H9 (cell line): ENCODE measurements around the gene TTC29. TPM values are rescaled to one million over a fixed set of nuclear protein-coding genes. Genes with fewer than 3 reads are reported as not detected.

Experiments
- DNase-seq: peaks from one replicate; pipeline ENCODE4 v3.0.0-alpha.2; 2017
- H2AFZ ChIP-seq: one replicate; pipeline ENCODE4 v1.6.1; 2013; ENCODE audit warnings: mild to moderate bottlenecking, low read length, control low read depth, moderate library complexity
- H2AK5ac ChIP-seq: 2 replicates; pipeline ENCODE4 v1.6.1; 2013; ENCODE audit warnings: low read length, control low read depth, mixed read lengths; ENCODE audit not compliant: insufficient read length
- H2BK120ac ChIP-seq: one replicate; pipeline ENCODE4 v1.6.1; 2013; ENCODE audit warnings: low read depth, mild to moderate bottlenecking, low read length, control low read depth, inconsistent platforms; ENCODE audit not compliant: poor library complexity, severe bottlenecking
- H2BK12ac ChIP-seq: 2 replicates; pipeline ENCODE4 v1.6.1; 2013; ENCODE audit warnings: low read length, control low read depth, mixed read lengths, low read depth; ENCODE audit not compliant: insufficient read length
- H2BK15ac ChIP-seq: 2 replicates; pipeline ENCODE4 v1.6.1; 2013; ENCODE audit warnings: low read depth, low read length, control low read depth
- H2BK20ac ChIP-seq: one replicate; pipeline ENCODE4 v1.6.1; 2013; ENCODE audit warnings: low read depth, mild to moderate bottlenecking, low read length, control low read depth, inconsistent platforms; ENCODE audit not compliant: poor library complexity, severe bottlenecking
- H2BK5ac ChIP-seq: 2 replicates; pipeline ENCODE4 v1.6.1; 2013; ENCODE audit warnings: low read length, control low read depth, mixed read lengths; ENCODE audit not compliant: insufficient read length
- H3K14ac ChIP-seq: 2 replicates; pipeline ENCODE4 v1.6.1; 2013; ENCODE audit warnings: low read length, control low read depth; ENCODE audit not compliant: insufficient read depth
- H3K18ac ChIP-seq: 2 replicates; pipeline ENCODE4 v1.6.1; 2013; ENCODE audit warnings: low read depth, mild to moderate bottlenecking, mixed read lengths, low read length, control low read depth; ENCODE audit not compliant: insufficient read length
- H3K23ac ChIP-seq: 2 replicates; pipeline ENCODE4 v1.6.1; 2013; ENCODE audit warnings: low read length, control low read depth, mixed read lengths, low read depth; ENCODE audit not compliant: insufficient read length
- H3K23me2 ChIP-seq: 2 replicates; pipeline ENCODE4 v1.6.1; 2013; ENCODE audit warnings: low read depth, mild to moderate bottlenecking, mixed read lengths, low read length, control low read depth; ENCODE audit not compliant: insufficient read length, poor library complexity, severe bottlenecking
- H3K27ac ChIP-seq: 2 replicates; pipeline ENCODE4 v1.5.1; 2013; ENCODE audit warnings: low read length, control low read depth, mixed read lengths, low read depth; ENCODE audit not compliant: insufficient read length
- H3K27me3 ChIP-seq: 2 replicates; pipeline ENCODE4 v1.6.1; 2013; ENCODE audit warnings: low read length, control low read depth, inconsistent platforms; ENCODE audit not compliant: insufficient read depth
- H3K4ac ChIP-seq: 2 replicates; pipeline ENCODE4 v1.6.1; 2013; ENCODE audit warnings: low read depth, mild to moderate bottlenecking, control low read depth, inconsistent platforms, low read length, moderate library complexity
- H3K4me1 ChIP-seq: 2 replicates; pipeline ENCODE4 v1.6.1; 2013; ENCODE audit warnings: low read length, control low read depth, inconsistent platforms; ENCODE audit not compliant: insufficient read depth
- H3K4me2 ChIP-seq: 2 replicates; pipeline ENCODE4 v1.6.1; 2013; ENCODE audit warnings: low read length, control low read depth, mixed read lengths; ENCODE audit not compliant: insufficient read length, insufficient read depth
- H3K56ac ChIP-seq: 2 replicates; pipeline ENCODE4 v1.6.1; 2013; ENCODE audit warnings: low read depth, mild to moderate bottlenecking, mixed read lengths, low read length, control low read depth; ENCODE audit not compliant: insufficient read length
- H3K79me1 ChIP-seq: 2 replicates; pipeline ENCODE4 v1.6.1; 2013; ENCODE audit warnings: low read depth, mild to moderate bottlenecking, moderate library complexity, low read length, control low read depth, inconsistent platforms; ENCODE audit not compliant: insufficient read depth, poor library complexity, severe bottlenecking
- H3K79me2 ChIP-seq: 2 replicates; pipeline ENCODE4 v1.6.1; 2013; ENCODE audit warnings: low read length, control low read depth, inconsistent platforms; ENCODE audit not compliant: insufficient read depth
- H3K9ac ChIP-seq: 2 replicates; pipeline ENCODE4 v1.6.1; 2013; ENCODE audit warnings: low read length, control low read depth, mixed read lengths; ENCODE audit not compliant: insufficient read length; ENCODE audit errors: extremely low read depth
- H3K9me3 ChIP-seq: one replicate; pipeline ENCODE4 v1.6.1; 2013; ENCODE audit warnings: low read depth, low read length, inconsistent platforms; ENCODE audit not compliant: control insufficient read depth
- H3T11ph ChIP-seq: one replicate; pipeline ENCODE4 v1.6.1; 2013; ENCODE audit warnings: mild to moderate bottlenecking, low read length, control low read depth, inconsistent platforms
- H4K20me1 ChIP-seq: one replicate; pipeline ENCODE4 v1.6.1; 2013; ENCODE audit not compliant: control insufficient read depth, insufficient read length, insufficient read depth
- H4K5ac ChIP-seq: 2 replicates; pipeline ENCODE4 v1.6.1; 2013; ENCODE audit warnings: low read depth, mild to moderate bottlenecking, mixed read lengths, low read length, control low read depth; ENCODE audit not compliant: insufficient read length
- H4K8ac ChIP-seq: replicated peaks from 2 replicates; pipeline ENCODE4 v1.6.1; 2013; ENCODE audit warnings: low read length, control low read depth, mixed read lengths, low read depth; ENCODE audit not compliant: insufficient read length
- H4K91ac ChIP-seq: 2 replicates; pipeline ENCODE4 v1.6.1; 2013; ENCODE audit warnings: low read depth, mild to moderate bottlenecking, moderate library complexity, mixed read lengths, low read length, control low read depth; ENCODE audit not compliant: insufficient read length
- H3K27ac Mint-ChIP-seq, 3 experiments: 2 replicates in 2 of 3; 3 replicates in 1 of 3; pipeline ENCODE4 v1.8.0; 2020 to 2021; ENCODE audit warnings: mixed read lengths in 3 of 3, mild to moderate bottlenecking in 1 of 3, moderate library complexity in 1 of 3
- H3K27me3 Mint-ChIP-seq: 2 replicates; pipeline ENCODE4 v1.8.0; 2021; ENCODE audit warnings: low read depth, mild to moderate bottlenecking, moderate library complexity, mixed read lengths
- H3K36me3 Mint-ChIP-seq, 3 experiments: 2 replicates in 2 of 3; 3 replicates in 1 of 3; pipeline ENCODE4 v1.8.0; 2020 to 2021; ENCODE audit warnings: low read depth in 3 of 3, mixed read lengths in 3 of 3; ENCODE audit not compliant: insufficient read depth in 1 of 3
- H3K4me1 Mint-ChIP-seq, 2 experiments: 2 replicates each; pipeline ENCODE4 v1.8.0; 2020; ENCODE audit warnings: mixed read lengths in 2 of 2
- H3K4me3 Mint-ChIP-seq, 2 experiments: 2 replicates in 1 of 2; 3 replicates in 1 of 2; pipeline ENCODE4 v1.8.0; 2020 to 2021; ENCODE audit warnings: mild to moderate bottlenecking in 2 of 2, mixed read lengths in 2 of 2, moderate library complexity in 1 of 2
- H3K9me3 Mint-ChIP-seq, 2 experiments: 2 replicates in 1 of 2; 3 replicates in 1 of 2; pipeline ENCODE4 v1.8.0; 2020; ENCODE audit warnings: mild to moderate bottlenecking in 2 of 2, mixed read lengths in 2 of 2, moderate library complexity in 1 of 2
- WGBS: extraction: QIAGEN DNeasy Blood & Tissue Kit; methylation state at CpG from one replicate; pipeline ENCODE4 v1.1.7; 2013; ENCODE audit warnings: missing lambda C conversion rate, low lambda C conversion rate, mixed read lengths; ENCODE audit not compliant: insufficient read length; ENCODE audit errors: extremely low coverage; 5-methylcytosine and 5-hydroxymethylcytosine counted together
- total RNA-seq: library from RNA; stranded (reverse); gene quantifications from 2 replicates; pipeline ENCODE4 v1.2.1, GENCODE V29; 2021
- TF ChIP-seq, protein P1 (sequence below): fragments of 200-600 bp; sonication (generic); conservative IDR thresholded peaks from 3 replicates; pipeline ENCODE4 v1.8.0; 2021; ENCODE audit warnings: antibody characterized with exemption, mild to moderate bottlenecking

The TTC29 gene
- total RNA-seq, 1 experiment from 2014 or later: not detected

DNA sequence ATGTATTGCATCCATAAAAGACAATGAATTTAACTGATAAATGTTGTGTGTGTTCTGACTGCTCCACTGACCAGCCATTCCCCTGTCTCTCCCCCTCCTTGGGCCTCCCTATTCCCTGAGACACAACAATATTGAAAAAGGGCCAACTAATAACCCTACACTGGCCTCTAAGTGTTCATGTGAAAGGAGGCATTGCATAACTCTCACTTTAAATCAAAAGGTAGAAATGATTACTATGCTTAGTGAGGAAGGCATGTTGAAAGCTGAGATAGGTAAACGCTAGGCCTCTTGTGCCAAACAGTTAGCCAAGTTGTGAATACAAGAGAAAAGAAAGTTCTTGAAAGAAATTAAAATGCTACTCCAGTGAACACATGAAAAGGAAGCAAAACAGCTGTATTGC lies 154.2 kb downstream of the TTC29 start:
- Histone ChIP-seq H4K8ac (no peak overlapping the region), H3K79me1 (no peaks in the 10 kb centered on the region), H3K4ac (no peak overlapping the region), H2BK15ac (no peak overlapping the region), H3K18ac (no peak overlapping the region), H3K23me2 (no peaks in the 10 kb centered on the region), H3K4me1 (no peaks in the 10 kb centered on the region), H3K9me3 (no peaks in the 10 kb centered on the region), H3K27me3 (no peaks in the 10 kb centered on the region), H2BK120ac (no peak overlapping the region), H3K9ac (no peak overlapping the region), H3K14ac (no peak overlapping the region), H3K56ac (no peak overlapping the region), H2AK5ac (no peak overlapping the region), H3K27ac (no peak overlapping the region), H2BK20ac (no peak overlapping the region), H4K5ac (no peak overlapping the region), H3K79me2 (no peaks in the 10 kb centered on the region), H4K91ac (no peak overlapping the region), H4K20me1 (no peaks in the 10 kb centered on the region), H2BK5ac (no peak overlapping the region), H3K23ac (no peak overlapping the region), H2BK12ac (no peak overlapping the region), H2AFZ (no peak overlapping the region), H3K4me2 (no peak overlapping the region), H3T11ph (no peak overlapping the region)
- TF ChIP-seq, protein P1, sequence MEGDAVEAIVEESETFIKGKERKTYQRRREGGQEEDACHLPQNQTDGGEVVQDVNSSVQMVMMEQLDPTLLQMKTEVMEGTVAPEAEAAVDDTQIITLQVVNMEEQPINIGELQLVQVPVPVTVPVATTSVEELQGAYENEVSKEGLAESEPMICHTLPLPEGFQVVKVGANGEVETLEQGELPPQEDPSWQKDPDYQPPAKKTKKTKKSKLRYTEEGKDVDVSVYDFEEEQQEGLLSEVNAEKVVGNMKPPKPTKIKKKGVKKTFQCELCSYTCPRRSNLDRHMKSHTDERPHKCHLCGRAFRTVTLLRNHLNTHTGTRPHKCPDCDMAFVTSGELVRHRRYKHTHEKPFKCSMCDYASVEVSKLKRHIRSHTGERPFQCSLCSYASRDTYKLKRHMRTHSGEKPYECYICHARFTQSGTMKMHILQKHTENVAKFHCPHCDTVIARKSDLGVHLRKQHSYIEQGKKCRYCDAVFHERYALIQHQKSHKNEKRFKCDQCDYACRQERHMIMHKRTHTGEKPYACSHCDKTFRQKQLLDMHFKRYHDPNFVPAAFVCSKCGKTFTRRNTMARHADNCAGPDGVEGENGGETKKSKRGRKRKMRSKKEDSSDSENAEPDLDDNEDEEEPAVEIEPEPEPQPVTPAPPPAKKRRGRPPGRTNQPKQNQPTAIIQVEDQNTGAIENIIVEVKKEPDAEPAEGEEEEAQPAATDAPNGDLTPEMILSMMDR: no peak
- no peaks in the 10 kb centered on the region for H3K9me3 Mint-ChIP-seq
- no peak for DNase-seq
- WGBS: no CpG with 5 or more reads among the region's 1 CpG
- H3K27ac Mint-ChIP-seq: no peak overlapping the region
- peaks cover 0 to 7% of the 10 kb centered on the region in 2 experiments; a peak in 1 of 4 replicates for H3K4me1 Mint-ChIP-seq
- no peaks in the 10 kb centered on the region for H3K36me3 Mint-ChIP-seq
- peaks cover 3% of the 10 kb centered on the region; the same call in 1 of the 2 replicates for H3K27me3 Mint-ChIP-seq
- no peak overlapping the region for H3K4me3 Mint-ChIP-seq
